IMR-90 (cell line): ENCODE results near the gene CCP110. TPM values are rescaled to one million over a fixed set of nuclear protein-coding genes. Genes with fewer than 3 reads are reported as not detected.

ENCODE experiments used
- ATAC-seq: fragments of 200-7000 bp; cut with Tn5 transposase; 2 replicates; pipeline ENCODE4 v1.9.1; 2020; ENCODE audit warnings: low read depth, mild to moderate bottlenecking, moderate library complexity
- BruUV-seq: library from RNA; stranded (reverse); fragments of 400-500 nt; replicated peaks from 2 replicates; lab custom pipeline; 2021; lab: Mats Ljungman, UMichigan
- CTCF ChIA-PET: fragments of 300-600 bp; formaldehyde crosslinking; extraction: SDS; loops from one replicate; lab custom pipeline; 2021; ENCODE audit warnings: antibody characterized with exemption; lab: Yijun Ruan, JAX
- POLR2A ChIA-PET: fragments of 300-600 bp; sonication (Branson Sonifier 250); formaldehyde crosslinking; loops from one replicate; lab custom pipeline; 2022; ENCODE audit warnings: antibody characterized with exemption; ENCODE audit not compliant: unreplicated experiment; lab: Charles Lee
- DNase-seq: peaks from one replicate; pipeline ENCODE4 v3.0.0; 2013
- H2AFZ ChIP-seq: replicated peaks from 2 replicates; pipeline ENCODE3; 2013; ENCODE audit warnings: low read length, mild to moderate bottlenecking; ENCODE audit not compliant: poor library complexity
- H2AK5ac ChIP-seq: 2 replicates; pipeline ENCODE4 v1.6.1; 2013; ENCODE audit warnings: low read depth, low read length, inconsistent platforms
- H2AK9ac ChIP-seq: replicated peaks from 2 replicates; pipeline ENCODE3; 2013; ENCODE audit warnings: mild to moderate bottlenecking, low read depth, low read length, moderate library complexity; ENCODE audit not compliant: poor library complexity
- H2BK120ac ChIP-seq: 2 replicates; pipeline ENCODE4 v1.6.1; 2013; ENCODE audit warnings: low read depth, low read length, inconsistent platforms
- H2BK15ac ChIP-seq: 3 replicates; pipeline ENCODE4 v1.6.1; 2013; ENCODE audit warnings: low read depth, low read length, inconsistent platforms
- H2BK20ac ChIP-seq: 2 replicates; pipeline ENCODE4 v1.6.1; 2013; ENCODE audit warnings: low read depth, mild to moderate bottlenecking, inconsistent platforms, low read length, moderate library complexity
- H2BK5ac ChIP-seq: 2 replicates; pipeline ENCODE4 v1.6.1; 2013; ENCODE audit warnings: mild to moderate bottlenecking, low read depth, low read length, inconsistent platforms; ENCODE audit not compliant: poor library complexity, severe bottlenecking
- H3K14ac ChIP-seq: replicated peaks from 2 replicates; pipeline ENCODE4 v1.6.1; 2013; ENCODE audit warnings: low read depth, low read length, inconsistent platforms
- H3K18ac ChIP-seq: 2 replicates; pipeline ENCODE4 v1.6.1; 2013; ENCODE audit warnings: low read depth, low read length, control low read depth
- H3K23ac ChIP-seq: 2 replicates; pipeline ENCODE4 v1.6.1; 2013; ENCODE audit warnings: low read depth, low read length, inconsistent platforms
- H3K27ac ChIP-seq: 2 replicates; pipeline ENCODE4 v1.5.1; 2013; ENCODE audit warnings: mild to moderate bottlenecking, control low read depth, low read length; ENCODE audit not compliant: insufficient read depth
- H3K27me3 ChIP-seq: 2 replicates; pipeline ENCODE4 v1.6.1; 2013; ENCODE audit warnings: low read length; ENCODE audit not compliant: control insufficient read depth, insufficient read depth
- H3K36me3 ChIP-seq: 2 replicates; pipeline ENCODE4 v1.6.1; 2013; ENCODE audit warnings: low read length, mixed read lengths; ENCODE audit not compliant: control insufficient read depth, insufficient read depth
- H3K4ac ChIP-seq: 2 replicates; pipeline ENCODE4 v1.6.1; 2013; ENCODE audit warnings: low read depth, low read length, inconsistent platforms
- H3K4me1 ChIP-seq: 2 replicates; pipeline ENCODE4 v1.6.1; 2013; ENCODE audit warnings: low read length, mixed read lengths; ENCODE audit not compliant: control insufficient read depth, insufficient read depth
- H3K4me2 ChIP-seq: 2 replicates; pipeline ENCODE4 v1.6.1; 2013; ENCODE audit warnings: low read depth, mild to moderate bottlenecking, control low read depth, low read length, moderate library complexity
- H3K4me3 ChIP-seq: 2 replicates; pipeline ENCODE4 v1.5.1; 2013; ENCODE audit warnings: low read depth, mild to moderate bottlenecking, control low read depth, low read length, moderate library complexity; ENCODE audit not compliant: insufficient read depth
- H3K56ac ChIP-seq: 2 replicates; pipeline ENCODE4 v1.6.1; 2013; ENCODE audit warnings: low read length, inconsistent platforms; ENCODE audit not compliant: insufficient read depth; ENCODE audit errors: extremely low read depth
- H3K79me1 ChIP-seq, 2 experiments: 2 replicates each; pipeline ENCODE4 v1.6.1; 2013; ENCODE audit warnings: low read length in 2 of 2, inconsistent platforms in 1 of 2, low read depth in 1 of 2
- H3K9ac ChIP-seq: 2 replicates; pipeline ENCODE4 v1.6.1; 2013; ENCODE audit warnings: low read depth, low read length, control low read depth
- H3K9me1 ChIP-seq: 2 replicates; pipeline ENCODE4 v1.6.1; 2013; ENCODE audit warnings: low read length, inconsistent platforms; ENCODE audit not compliant: insufficient read depth
- H3K9me3 ChIP-seq: 2 replicates; pipeline ENCODE4 v1.6.1; 2013; ENCODE audit warnings: low read length; ENCODE audit not compliant: control insufficient read depth, insufficient read depth
- H4K20me1 ChIP-seq: 2 replicates; pipeline ENCODE4 v1.6.1; 2013; ENCODE audit warnings: low read length, inconsistent platforms; ENCODE audit not compliant: insufficient read depth
- H4K5ac ChIP-seq: 2 replicates; pipeline ENCODE4 v1.6.1; 2013; ENCODE audit warnings: mild to moderate bottlenecking, low read depth, low read length, control low read depth
- H4K8ac ChIP-seq, 2 experiments: 2 replicates each; pipeline ENCODE4 v1.6.1; 2013; ENCODE audit warnings: low read depth in 2 of 2, low read length in 2 of 2, control low read depth in 1 of 2, inconsistent platforms in 1 of 2
- H4K91ac ChIP-seq: 2 replicates; pipeline ENCODE4 v1.6.1; 2013; ENCODE audit warnings: low read depth, low read length, inconsistent platforms; ENCODE audit not compliant: insufficient read depth
- CEBPB ChIP-seq: IDR thresholded peaks from 2 replicates; pipeline ENCODE4 v1.6.1; 2012; ENCODE audit warnings: low read depth, low read length, improper control_type of control experiment
- POLR2A ChIP-seq: IDR thresholded peaks from 2 replicates; pipeline ENCODE4 v1.6.1; 2012; ENCODE audit warnings: mild to moderate bottlenecking, low read depth, low read length
- WGBS, 2 experiments: methylation state at CpG; one replicate each; pipeline versions ENCODE4 v1.1.5 to v1.1.7; 2013; ENCODE audit warnings: missing lambda C conversion rate in 2 of 2; ENCODE audit not compliant: insufficient read length in 1 of 2; ENCODE audit errors: extremely low coverage in 2 of 2; 5-methylcytosine and 5-hydroxymethylcytosine counted together
- dilution Hi-C: fragments of 300-500 bp; cut with HindIII; formaldehyde crosslinking; loops from one replicate; pipeline ENCODE4 v1.14.3; 2018; ENCODE audit warnings: low sequenced_read_pairs; ENCODE audit not compliant: unreplicated experiment
- in situ Hi-C: fragments of 300-500 bp; cut with MboI; formaldehyde crosslinking; loops from 3 replicates; pipeline ENCODE4 v1.14.3; 2019; ENCODE audit warnings: low sequenced_read_pairs, inconsistent platforms, mixed read lengths
- intact Hi-C: fragments of 100-400 bp; cut with micrococcal nuclease; formaldehyde crosslinking; loops from 2 replicates; pipeline ENCODE4 v1.10.0; 2022
- polyA plus RNA-seq, 3 experiments: library from polyadenylated mRNA; depleted of rRNA; stranded (reverse); fragments of >200 nt; gene quantifications; 2 replicates each; pipeline ENCODE4 v1.2.3, GENCODE V29; 2012; ENCODE audit warnings: low replicate concordance in 1 of 3
- total RNA-seq: library from RNA; depleted of rRNA; stranded (reverse); fragments of >200 nt; gene quantifications from 2 replicates; pipeline ENCODE4 v1.2.3, GENCODE V29; 2012

Gene CCP110
- total and polyA plus RNA-seq, 2 of the 4 experiments (the other 2 are of a cell fraction) = 4.7 to 7.7 TPM

- Histone ChIP-seq H2AK9ac (peak overlapping the region; percentile 95), H2BK20ac (no peak overlapping the region; the same call in 1 of the 2 replicates), H3K14ac (peak overlapping the region; percentile 94), H3K4ac (peak overlapping the region; percentile 86), H2AFZ (peak overlapping the region; percentile 98), H4K91ac (peak overlapping the region; percentile 88), H4K5ac (peak overlapping the region; percentile 96), H3K27me3 (no peaks in the 10 kb centered on the region), H3K9ac (peak overlapping the region; percentile 91), H4K8ac (peak overlapping the region; percentile 78 to 94), H3K9me1 (peaks cover 5% of the 10 kb centered on the region), H3K23ac (peak overlapping the region; percentile 91), H3K4me3 (peak overlapping the region; percentile 87), H3K4me1 (peaks cover 4% of the 10 kb centered on the region), H2BK15ac (no peak overlapping the region), H2BK120ac (peak overlapping the region; percentile 66), H3K79me1 (peaks cover 11 to 28% of the 10 kb centered on the region in 2 experiments), H3K9me3 (no peaks in the 10 kb centered on the region), H3K36me3 (no peaks in the 10 kb centered on the region), H2BK5ac (peak overlapping the region; percentile 49), H3K18ac (peak overlapping the region; percentile 83), H3K56ac (peak overlapping the region; percentile 81), H3K4me2 (peak overlapping the region; percentile 94), H2AK5ac (peak overlapping the region; percentile 84), H4K20me1 (no peaks in the 10 kb centered on the region), H3K27ac (peak overlapping the region; percentile 87)
- no TSS peak for BruUV-seq
- in situ Hi-C loops (no loop called here), dilution Hi-C loops (no loop called here), intact Hi-C loops (loop anchor here (1.0 to 5.0 kb wide), 4 partner anchors 33 to 831 kb away; partner anchors contain the start of genes CCP110 and GDE1)
- peak; percentile 26 for DNase-seq
- ChIA-PET POLR2A (interaction anchor here (0.7 kb wide), 1 partner anchor 16 kb away, joined by 3 read pairs; no protein-coding TSS in a partner anchor), CTCF (interaction anchor here (0.6 to 1.8 kb wide), 5 partner anchors 11 to 44 kb away, joined by 3 to 12 read pairs (median 4); partner anchors contain the start of gene GDE1)
- WGBS, 2 experiments = 80% methylated on average over 2 of the region's 19 CpGs; no CpG with 5 or more reads in 1 of the 2 experiments
- ATAC-seq = no peak
- TF ChIP-seq POLR2A (0 out of 2 replicates have a peak, but pooled peaks have one; percentile 9), CEBPB (no peak)
Observed at GRCh38 chr16:19555938-19556771, 32.4 kb downstream of the CCP110 start.
